PC-3 (cell line): Measurements from ENCODE around the gene PEX11A. TPM values are rescaled to one million over a fixed set of nuclear protein-coding genes. Genes with fewer than 3 reads are reported as not detected.

Experiments used
- ATAC-seq: fragments of 200-7000 bp; cut with Tn5 transposase; 2 replicates; pipeline ENCODE4 v1.9.1; 2020; ENCODE audit warnings: mild to moderate bottlenecking, moderate library complexity
- BruUV-seq: library from RNA; stranded (reverse); fragments of 400-500 nt; replicated peaks from 2 replicates; lab custom pipeline; 2021; lab: Mats Ljungman, UMichigan
- CTCF ChIA-PET: fragments of 300-600 bp; sonication (Branson Sonifier 250); formaldehyde crosslinking; loops from one replicate; lab custom pipeline; 2022; ENCODE audit warnings: antibody characterized with exemption; lab: Charles Lee
- POLR2A ChIA-PET: fragments of 300-600 bp; sonication (Branson Sonifier 250); formaldehyde crosslinking; loops from one replicate; lab custom pipeline; 2022; ENCODE audit warnings: antibody characterized with exemption; ENCODE audit not compliant: unreplicated experiment; lab: Charles Lee
- DNase-seq: peaks from one replicate; pipeline ENCODE4 v3.0.0-alpha.2; 2015
- H2AFZ ChIP-seq: fragments of 300-600 bp; sonication (generic); 2 replicates; pipeline ENCODE4 v1.6.0; 2016; ENCODE audit warnings: antibody characterized with exemption, low read length
- H3F3A ChIP-seq: fragments of 300-600 bp; sonication (generic); one replicate; pipeline ENCODE4 v1.6.0; 2017; ENCODE audit warnings: antibody characterized with exemption, low read length, control low read depth, mild to moderate bottlenecking; ENCODE audit not compliant: unreplicated experiment
- H3K27ac ChIP-seq: fragments of 300-600 bp; sonication (generic); 2 replicates; pipeline ENCODE4 v1.5.1; 2016; ENCODE audit warnings: mild to moderate bottlenecking, low read length
- H3K27me3 ChIP-seq: fragments of 300-600 bp; sonication (generic); 2 replicates; pipeline ENCODE4 v1.6.1; 2016; ENCODE audit warnings: low read length, mixed read lengths
- H3K36me3 ChIP-seq: fragments of 300-600 bp; sonication (generic); 2 replicates; pipeline ENCODE4 v1.6.1; 2016; ENCODE audit warnings: low read depth, mixed run types, low read length, mixed read lengths
- H3K4me1 ChIP-seq: fragments of 300-600 bp; sonication (generic); 2 replicates; pipeline ENCODE4 v1.5.1; 2016; ENCODE audit warnings: low read length; ENCODE audit not compliant: insufficient read depth
- H3K4me2 ChIP-seq: fragments of 300-600 bp; sonication (generic); 2 replicates; pipeline ENCODE4 v1.6.0; 2016; ENCODE audit warnings: low read length
- H3K4me3 ChIP-seq: fragments of 300-600 bp; sonication (generic); 2 replicates; pipeline ENCODE4 v1.5.1; 2016; ENCODE audit warnings: mild to moderate bottlenecking, low read length, mixed read lengths
- H3K79me2 ChIP-seq: fragments of 300-600 bp; sonication (generic); 2 replicates; pipeline ENCODE4 v1.6.1; 2017; ENCODE audit warnings: low read length, mixed read lengths
- H3K9ac ChIP-seq: fragments of 300-600 bp; sonication (generic); 2 replicates; pipeline ENCODE4 v1.6.0; 2016; ENCODE audit warnings: mild to moderate bottlenecking, low read length
- H3K9me2 ChIP-seq: fragments of 300-600 bp; sonication (generic); replicated peaks from 2 replicates; pipeline ENCODE4 v1.6.1; 2016; ENCODE audit warnings: mixed run types, low read length, mixed read lengths
- H3K9me3 ChIP-seq: fragments of 300-600 bp; sonication (generic); 2 replicates; pipeline ENCODE4 v1.6.1; 2016; ENCODE audit warnings: low read length, mixed read lengths
- H4K20me1 ChIP-seq: fragments of 300-600 bp; sonication (generic); 2 replicates; pipeline ENCODE4 v1.6.1; 2016; ENCODE audit warnings: low read length, mixed read lengths
- EZH2 ChIP-seq: fragments of 300-600 bp; sonication (generic); IDR thresholded peaks from one replicate; pipeline ENCODE4 v1.6.1; 2017; ENCODE audit warnings: antibody characterized with exemption, mild to moderate bottlenecking, low read length; ENCODE audit not compliant: unreplicated experiment
- EZH2phosphoT487 ChIP-seq: fragments of 300-600 bp; sonication (generic); IDR thresholded peaks from 2 replicates; pipeline ENCODE4 v1.6.1; 2018; ENCODE audit warnings: mild to moderate bottlenecking, antibody characterized with exemption, low read length, borderline replicate concordance
- intact Hi-C: fragments of 100-400 bp; cut with micrococcal nuclease; formaldehyde crosslinking; loops from 2 replicates; pipeline ENCODE4 v1.9.0; 2023
- total RNA-seq: library from RNA; depleted of rRNA; stranded (reverse); fragments of >200 nt; gene quantifications from 2 replicates; pipeline ENCODE4 v1.2.3, GENCODE V29; 2014
- TF ChIP-seq, protein P1 (sequence below): fragments of 300-600 bp; sonication (generic); conservative IDR thresholded peaks from 2 replicates; pipeline ENCODE4 v1.5.1; 2017; ENCODE audit warnings: antibody characterized with exemption, low read depth, mild to moderate bottlenecking, low read length

The PEX11A gene
- total RNA-seq, 1 experiment from 2014 or later: 9.7 TPM

DNA sequence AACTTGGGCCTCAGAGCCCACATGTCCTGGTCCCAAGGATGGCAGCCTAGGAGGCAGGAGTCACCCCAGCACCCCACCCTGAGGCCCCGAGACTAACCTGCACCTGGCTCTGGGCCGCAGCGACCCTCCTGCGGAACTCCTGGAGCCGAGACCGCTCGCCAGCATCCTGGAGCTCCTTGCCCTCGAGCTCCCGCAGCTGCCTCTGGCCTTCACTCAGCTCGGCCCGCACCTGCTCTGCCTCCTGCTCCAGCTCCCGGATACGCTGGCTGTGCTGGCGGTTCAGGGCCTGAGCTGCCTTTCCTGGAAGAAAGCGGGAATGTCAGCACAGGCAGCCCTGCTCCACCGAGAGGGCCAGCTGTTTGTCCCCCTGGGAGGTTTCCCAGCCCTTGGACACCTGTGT, 48.4 kb downstream of the PEX11A start:
- Histone ChIP-seq H3K36me3 (peaks cover 32% of the 10 kb centered on the region), H3K4me1 (no peaks in the 10 kb centered on the region), H3K4me2 (no peak overlapping the region), H3K4me3 (no peak overlapping the region), H3K9ac (no peak overlapping the region), H3F3A (no peaks in the 10 kb centered on the region), H3K27me3 (no peaks in the 10 kb centered on the region), H3K27ac (no peak overlapping the region), H3K79me2 (no peaks in the 10 kb centered on the region), H3K9me2 (no peaks in the 10 kb centered on the region), H2AFZ (no peak overlapping the region), H3K9me3 (no peaks in the 10 kb centered on the region), H4K20me1 (no peaks in the 10 kb centered on the region)
- intact Hi-C loops: no loop called here
- TF ChIP-seq EZH2phosphoT487 (no peak), EZH2 (no peak)
- TF ChIP-seq, protein P1, sequence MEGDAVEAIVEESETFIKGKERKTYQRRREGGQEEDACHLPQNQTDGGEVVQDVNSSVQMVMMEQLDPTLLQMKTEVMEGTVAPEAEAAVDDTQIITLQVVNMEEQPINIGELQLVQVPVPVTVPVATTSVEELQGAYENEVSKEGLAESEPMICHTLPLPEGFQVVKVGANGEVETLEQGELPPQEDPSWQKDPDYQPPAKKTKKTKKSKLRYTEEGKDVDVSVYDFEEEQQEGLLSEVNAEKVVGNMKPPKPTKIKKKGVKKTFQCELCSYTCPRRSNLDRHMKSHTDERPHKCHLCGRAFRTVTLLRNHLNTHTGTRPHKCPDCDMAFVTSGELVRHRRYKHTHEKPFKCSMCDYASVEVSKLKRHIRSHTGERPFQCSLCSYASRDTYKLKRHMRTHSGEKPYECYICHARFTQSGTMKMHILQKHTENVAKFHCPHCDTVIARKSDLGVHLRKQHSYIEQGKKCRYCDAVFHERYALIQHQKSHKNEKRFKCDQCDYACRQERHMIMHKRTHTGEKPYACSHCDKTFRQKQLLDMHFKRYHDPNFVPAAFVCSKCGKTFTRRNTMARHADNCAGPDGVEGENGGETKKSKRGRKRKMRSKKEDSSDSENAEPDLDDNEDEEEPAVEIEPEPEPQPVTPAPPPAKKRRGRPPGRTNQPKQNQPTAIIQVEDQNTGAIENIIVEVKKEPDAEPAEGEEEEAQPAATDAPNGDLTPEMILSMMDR: no peak
- no TSS peak for BruUV-seq
- ATAC-seq: no peak
- DNase-seq: no peak
- POLR2A ChIA-PET: no interaction called here
- CTCF ChIA-PET: no interaction called here

DNA sequence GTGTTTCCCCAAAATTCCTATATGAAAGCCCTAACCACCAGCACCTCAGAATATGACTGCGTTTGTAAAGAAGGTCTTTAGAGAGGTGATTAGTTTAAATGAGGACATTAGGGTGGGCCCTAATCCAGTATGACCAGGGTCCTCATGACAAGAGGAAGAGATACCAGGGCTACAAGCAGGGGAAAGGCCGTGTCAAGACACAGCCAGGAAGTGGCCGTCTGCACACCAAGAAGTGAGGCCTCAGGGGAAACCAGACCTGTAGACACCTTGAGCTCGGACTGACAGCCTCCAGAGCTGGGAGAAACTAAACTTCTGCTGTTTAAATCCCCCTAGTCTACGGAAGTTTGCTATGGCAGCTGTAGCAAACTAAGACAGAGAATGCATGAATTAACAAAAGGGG, 49.5 kb downstream of the PEX11A start:
- Histone ChIP-seq H3K4me1 (no peaks in the 10 kb centered on the region), H3K79me2 (no peaks in the 10 kb centered on the region), H3K27ac (no peak overlapping the region), H4K20me1 (no peaks in the 10 kb centered on the region), H3K9ac (no peak overlapping the region), H3K9me3 (no peaks in the 10 kb centered on the region), H3K36me3 (peaks cover 23% of the 10 kb centered on the region), H3K4me3 (no peak overlapping the region), H3K9me2 (no peaks in the 10 kb centered on the region), H3K27me3 (no peaks in the 10 kb centered on the region), H2AFZ (no peak overlapping the region), H3F3A (no peaks in the 10 kb centered on the region), H3K4me2 (no peak overlapping the region)
- POLR2A ChIA-PET: no interaction called here
- TF ChIP-seq, protein P1: no peak
- TF ChIP-seq EZH2 (no peak), EZH2phosphoT487 (no peak)
- DNase-seq: no peak
- no TSS peak for BruUV-seq
- CTCF ChIA-PET: no interaction called here
- intact Hi-C loops: no loop called here
- no peak for ATAC-seq

DNA sequence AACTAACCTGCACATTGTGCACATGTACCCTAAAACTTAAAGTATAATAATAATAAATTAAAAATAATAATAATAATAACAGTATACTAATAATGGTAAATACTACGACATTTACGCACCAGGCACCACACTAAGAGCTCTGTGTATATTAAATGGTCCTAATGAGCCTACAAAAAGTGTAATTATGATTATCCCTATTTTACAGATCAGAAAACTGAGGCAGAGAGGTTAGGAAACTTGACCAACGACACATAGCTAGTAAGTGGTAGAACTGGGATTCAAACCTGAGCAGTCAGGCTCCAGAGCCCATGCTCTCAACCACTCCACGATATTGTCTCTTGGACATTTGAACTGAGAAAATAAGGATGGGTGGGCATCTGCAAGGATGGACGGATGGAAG, 50.3 kb downstream of the PEX11A start:
- H3K9ac ChIP-seq: no peak overlapping the region
- no peaks in the 10 kb centered on the region for H4K20me1 ChIP-seq
- TF ChIP-seq, protein P1: no peak
- TF ChIP-seq EZH2: no peak
- TF ChIP-seq EZH2phosphoT487: no peak
- no peaks in the 10 kb centered on the region for H3K79me2 ChIP-seq
- CTCF ChIA-PET: no interaction called here
- peaks cover 17% of the 10 kb centered on the region; the same call in 1 of the 2 replicates for H3K36me3 ChIP-seq
- no peak overlapping the region for H3K4me3 ChIP-seq
- H3K9me2 ChIP-seq: no peaks in the 10 kb centered on the region
- ATAC-seq (no peak), DNase-seq (no peak)
- H3F3A ChIP-seq: no peaks in the 10 kb centered on the region
- H3K4me1 ChIP-seq: no peaks in the 10 kb centered on the region
- no peak overlapping the region for H3K27ac ChIP-seq
- POLR2A ChIA-PET: no interaction called here
- no peaks in the 10 kb centered on the region for H3K9me3 ChIP-seq
- no peak overlapping the region for H3K4me2 ChIP-seq
- H2AFZ ChIP-seq: no peak overlapping the region
- intact Hi-C loops: no loop called here
- BruUV-seq: no TSS peak
- H3K27me3 ChIP-seq: no peaks in the 10 kb centered on the region
